ENCODE results near the gene SYT13. TPM values are rescaled to one million over a fixed set of nuclear protein-coding genes. Genes with fewer than 3 reads are reported as not detected.
"Not testable (repeated sequence)": the region's sequence is repeated elsewhere in the genome, so short reads cannot be mapped to it uniquely, and the experiment has no call there.

Gene SYT13
- total and polyA plus RNA-seq, 8 donors, result 0.21 to 5.5 (median 4.4) TPM

GRCh38 chr11:45294499-45294898, 8.4 kb upstream of the SYT13 start:
- H3K36me3 ChIP-seq, result no peaks in the 10 kb centered on the region
- no peak overlapping the region for H3K4me3 ChIP-seq
- H3K9me3 ChIP-seq, result no peaks in the 10 kb centered on the region
- H3K27ac ChIP-seq, result no peak overlapping the region
- ATAC-seq (no peak), DNase-seq (no peak)
- peaks cover 6 to 32% of the 10 kb centered on the region in 2 donors for H3K27me3 ChIP-seq
- intact Hi-C loops (cut with DNase I), result loop anchor here in 1 of 2 donors (5.0 to 10.0 kb wide), 2 partner anchors 187 to 360 kb away; no protein-coding TSS in a partner anchor
- TF ChIP-seq CTCF (IDR thresholded peaks at IDR 0.05), result no peak
- no peaks in the 10 kb centered on the region for H3K4me1 ChIP-seq

- H3K27me3 ChIP-seq, result peaks cover 6 to 37% of the 10 kb centered on the region in 2 donors
- TF ChIP-seq CTCF (IDR thresholded peaks at IDR 0.05), result peak; percentile 52 to 56
- H3K27ac ChIP-seq, H3K9me3 ChIP-seq, H3K4me3 ChIP-seq, H3K4me1 ChIP-seq, H3K36me3 ChIP-seq: not testable (repeated sequence)
- DNase-seq (peak in 3 of 4 donors; percentile 66 to 86 (median 68)), ATAC-seq (peak; percentile 97)
- intact Hi-C loops (cut with DNase I), result loop anchor here in 1 of 2 donors (5.0 to 10.0 kb wide), 2 partner anchors 186 to 359 kb away; no protein-coding TSS in a partner anchor
These were observed 7.5 kb upstream of the SYT13 start for GRCh38 chr11:45293566-45294192.

GRCh38 chr11:45290586-45290985, 4.4 kb upstream of the SYT13 start:
- ATAC-seq, result no peak
- Histone ChIP-seq H3K4me1 (no peaks in the 10 kb centered on the region), H3K36me3 (no peaks in the 10 kb centered on the region), H3K4me3 (no peak overlapping the region), H3K27me3 (peaks cover 18 to 68% of the 10 kb centered on the region in 2 donors), H3K27ac (no peak overlapping the region), H3K9me3 (peaks cover 0 to 5% of the 10 kb centered on the region in 2 donors)
- TF ChIP-seq CTCF (IDR thresholded peaks at IDR 0.05), result no peak
- DNase-seq, result no peak
- intact Hi-C loops (cut with DNase I), result loop anchor here in 1 of 2 donors (5.0 to 10.0 kb wide), 2 partner anchors 183 to 356 kb away; no protein-coding TSS in a partner anchor

GRCh38 chr11:45289369-45289768, 3.2 kb upstream of the SYT13 start:
- no peak for DNase-seq

More at GRCh38 chr11:45289369-45289768, 3.2 kb upstream of the SYT13 start:
- no peak overlapping the region for H3K27ac ChIP-seq
- no peak for ATAC-seq
- H3K4me3 ChIP-seq, result no peak overlapping the region
- no peaks in the 10 kb centered on the region for H3K36me3 ChIP-seq
- intact Hi-C loops (cut with DNase I), result no loop called here
- no peaks in the 10 kb centered on the region for H3K4me1 ChIP-seq
- peaks cover 0 to 5% of the 10 kb centered on the region in 2 donors for H3K9me3 ChIP-seq
- no peak for TF ChIP-seq CTCF (IDR thresholded peaks at IDR 0.05)
- peaks cover 26 to 80% of the 10 kb centered on the region in 2 donors for H3K27me3 ChIP-seq

All from left lung (tissue), 10 donors.